G401.6 (cell line): ENCODE results near the gene LRRC73.
"Not testable (repeated sequence)": the region's sequence is repeated elsewhere in the genome, so short reads cannot be mapped to it uniquely, and the experiment has no call there.

Source experiments
- FAIRE-seq: peaks from 2 replicates; lab custom pipeline; 2012; peaks lifted over from hg19 to GRCh38; lab: Jason Lieb, UNC

LRRC73 gene

DNA sequence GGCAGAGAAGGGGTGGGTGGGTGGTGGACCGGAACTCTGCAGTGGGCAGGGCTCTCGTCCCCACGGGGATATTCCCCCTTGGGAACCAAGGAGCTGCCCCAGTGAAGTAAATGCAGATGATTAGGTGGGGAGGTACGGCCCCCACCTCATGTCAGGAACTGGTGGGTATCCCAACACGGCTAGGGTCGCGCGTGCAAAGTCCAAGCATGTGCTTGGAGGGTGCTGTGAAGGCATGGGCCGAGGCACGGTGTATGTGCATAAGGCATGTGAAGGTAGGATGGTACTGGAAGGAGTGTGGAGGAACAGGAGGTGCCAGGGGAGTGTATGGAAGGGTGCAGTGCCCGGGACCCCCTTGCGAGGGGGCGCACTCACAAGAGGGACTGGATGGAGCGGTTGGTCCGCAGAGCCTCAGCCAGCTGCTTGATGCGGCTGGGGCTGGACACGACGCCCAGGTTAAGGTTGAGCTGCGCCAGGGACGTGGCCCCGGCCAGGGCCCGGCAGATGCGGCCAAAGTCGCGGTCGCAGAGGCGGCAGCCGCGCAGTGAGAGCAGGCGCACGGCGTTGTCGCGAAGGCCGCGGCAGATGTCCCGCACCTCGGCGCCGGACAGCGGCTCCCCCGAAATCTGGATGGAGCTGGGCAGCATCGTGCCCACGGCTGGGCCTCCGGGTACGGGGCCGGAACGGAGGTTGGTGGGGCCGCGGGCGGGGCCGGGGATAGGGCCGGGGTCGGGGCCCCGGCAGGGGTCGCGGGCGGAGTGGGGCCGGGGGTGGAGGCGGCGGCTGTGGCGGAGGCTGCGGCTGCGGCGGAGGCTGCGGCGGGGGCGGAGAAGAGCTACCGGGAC lies 783 bp downstream of the LRRC73 start:
- no peak for FAIRE-seq

DNA sequence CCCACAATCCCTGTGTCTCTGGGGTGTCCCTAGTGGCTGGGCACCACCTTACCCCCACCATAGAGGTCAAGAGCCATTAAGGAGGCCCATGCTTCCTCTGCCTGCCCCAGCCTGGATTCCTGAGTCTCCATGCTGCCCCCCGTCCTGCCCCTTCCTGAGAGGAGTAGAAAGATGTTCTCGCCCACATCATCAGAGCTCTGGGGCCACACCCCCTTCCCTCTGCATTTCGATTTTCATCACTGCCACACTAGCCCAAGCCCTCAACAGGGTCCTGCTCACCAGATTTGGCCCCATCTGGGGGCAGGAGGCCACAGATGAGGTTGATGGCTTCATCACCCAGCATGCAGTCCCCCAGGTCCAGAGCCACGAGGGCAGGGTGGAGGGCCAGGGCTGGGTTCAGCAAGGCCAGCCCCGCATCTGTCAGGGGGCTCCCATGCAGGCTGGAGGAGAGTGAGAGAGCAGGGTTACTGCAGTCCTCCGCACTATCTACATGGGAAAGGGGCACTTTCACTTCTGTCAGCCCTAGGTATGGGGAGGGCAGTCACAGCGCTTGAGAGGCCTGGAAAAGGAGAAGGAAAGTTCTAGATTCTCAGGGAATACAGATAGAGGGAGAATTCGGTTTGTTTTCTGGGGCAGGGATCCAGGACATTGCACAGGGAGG lies 1.5 kb downstream of the LRRC73 start:
- FAIRE-seq = no peak

GRCh38 chr6:43506667-43507471 lies 3.3 kb downstream of the LRRC73 start:
- FAIRE-seq = peak; percentile 92

GRCh38 chr6:43506171-43506570 lies 4.0 kb downstream of the LRRC73 start:
- FAIRE-seq = no peak

GRCh38 chr6:43505718-43506117 lies 4.4 kb downstream of the LRRC73 start:
- no peak for FAIRE-seq

DNA sequence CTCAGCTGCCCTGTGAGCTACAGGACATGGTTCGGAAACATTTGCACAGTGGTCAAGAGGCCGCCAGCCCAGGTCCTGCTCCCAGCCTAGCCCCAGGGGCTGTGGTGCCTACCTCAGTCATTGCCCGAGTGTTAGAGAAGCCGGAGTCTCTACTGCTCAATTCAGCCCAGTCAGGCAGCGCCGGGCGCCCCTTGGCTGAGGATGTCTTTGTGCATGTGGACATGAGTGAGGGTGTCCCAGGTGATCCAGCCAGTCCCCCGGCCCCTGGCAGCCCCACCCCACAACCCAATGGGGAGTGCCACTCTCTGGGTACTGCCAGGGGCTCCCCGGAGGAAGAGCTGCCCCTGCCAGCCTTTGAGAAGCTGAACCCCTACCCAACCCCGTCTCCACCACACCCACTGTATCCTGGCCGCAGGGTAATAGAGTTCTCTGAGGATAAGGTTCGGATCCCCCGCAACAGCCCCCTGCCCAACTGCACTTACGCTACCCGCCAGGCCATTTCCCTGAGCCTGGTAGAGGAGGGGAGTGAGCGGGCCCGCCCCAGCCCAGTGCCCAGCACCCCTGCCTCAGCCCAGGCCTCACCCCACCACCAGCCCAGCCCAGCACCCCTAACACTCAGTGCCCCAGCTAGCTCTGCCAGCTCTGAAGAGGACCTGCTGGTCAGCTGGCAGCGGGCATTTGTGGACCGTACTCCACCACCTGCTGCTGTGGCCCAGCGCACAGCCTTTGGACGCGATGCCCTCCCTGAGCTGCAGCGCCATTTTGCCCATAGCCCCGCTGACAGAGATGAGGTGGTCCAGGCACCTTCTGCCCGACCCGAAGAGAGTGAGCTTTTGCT lies 5.2 kb downstream of the LRRC73 start:
- no peak for FAIRE-seq

- no peak for FAIRE-seq
Measured at GRCh38 chr6:43503443-43503842, 6.7 kb downstream of the LRRC73 start.

GRCh38 chr6:43502666-43503065 lies 7.5 kb downstream of the LRRC73 start:
- FAIRE-seq = no peak

DNA sequence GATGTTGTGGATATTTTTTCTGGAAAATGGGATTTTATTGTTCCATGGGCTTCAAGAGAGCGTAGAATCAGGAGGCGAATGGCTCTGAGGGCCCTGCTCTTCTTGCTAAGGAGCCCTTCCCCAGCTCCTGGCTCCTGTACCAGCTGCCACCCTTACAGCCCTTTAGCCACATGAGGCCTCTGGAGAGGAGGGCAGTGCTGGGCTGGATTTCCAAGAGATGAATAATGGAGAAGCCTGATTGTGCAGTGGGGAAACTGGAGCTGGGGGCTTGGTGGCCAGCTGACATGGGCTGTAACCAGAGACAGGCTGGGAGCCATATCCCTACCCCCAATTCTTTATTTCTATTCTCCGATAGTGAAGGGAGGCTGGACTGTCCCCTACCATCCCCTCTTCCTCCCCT lies 9.2 kb downstream of the LRRC73 start:
- FAIRE-seq = no peak

DNA sequence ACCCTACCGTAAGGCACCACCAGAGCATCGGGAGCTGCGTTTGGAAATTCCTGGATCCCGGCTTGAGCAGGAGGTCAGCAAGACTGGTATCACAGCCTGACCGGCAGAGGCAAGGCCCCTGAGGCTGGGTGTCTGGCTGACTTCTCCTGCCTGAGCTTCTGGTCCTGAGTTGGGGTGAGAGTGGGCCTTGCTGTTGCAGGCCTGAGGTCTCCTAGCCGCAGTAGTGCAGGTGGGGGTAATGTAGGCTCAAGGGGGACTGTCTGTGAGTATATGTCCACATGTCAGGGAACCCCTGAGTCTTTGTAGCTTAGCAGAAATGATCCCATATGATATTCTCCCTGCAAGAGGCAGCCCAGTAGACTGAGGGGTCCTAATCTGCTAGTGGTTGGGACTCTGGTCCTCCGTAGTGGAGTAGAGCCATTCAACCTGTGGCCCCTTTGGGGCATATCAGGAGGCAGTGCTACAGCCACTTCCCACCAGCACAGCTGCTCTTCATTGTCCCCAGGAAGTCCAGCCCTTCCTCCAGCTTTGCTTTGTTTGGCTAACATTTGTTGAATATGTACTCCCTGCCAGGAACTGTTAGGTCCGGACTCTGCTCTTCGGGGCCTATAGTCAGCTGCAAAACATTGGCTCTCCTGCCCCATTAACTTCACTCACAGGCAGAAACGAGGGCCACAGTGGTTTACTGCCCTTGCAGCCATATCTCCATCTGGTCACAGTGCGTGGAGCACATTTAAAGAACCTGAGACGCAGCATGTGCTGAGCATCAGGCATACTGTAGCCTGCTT lies 10.9 kb downstream of the LRRC73 start:
- no peak for FAIRE-seq

GRCh38 chr6:43498291-43498690 lies 11.9 kb downstream of the LRRC73 start:
- not testable (repeated sequence) for FAIRE-seq

DNA sequence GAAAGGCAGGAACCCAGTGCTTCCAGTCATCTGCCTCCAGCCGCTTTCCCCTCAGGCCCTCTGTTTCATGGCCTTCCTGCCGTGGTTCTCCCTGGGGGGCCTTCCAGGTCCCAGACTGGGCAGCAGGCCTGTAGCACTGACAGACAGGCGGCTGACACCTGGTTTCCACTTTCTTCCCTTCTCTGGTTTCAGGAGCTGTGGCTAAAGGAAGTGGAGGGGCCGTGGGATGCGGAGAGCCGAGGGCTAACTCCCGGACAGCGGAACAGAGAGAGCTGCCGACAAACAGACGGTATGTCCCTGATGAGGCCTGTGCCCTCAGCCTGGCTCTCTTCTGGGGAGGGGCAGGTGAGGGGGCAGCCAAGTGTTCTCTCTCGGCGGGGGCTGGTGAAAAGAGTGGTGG lies 12.5 kb downstream of the LRRC73 start:
- FAIRE-seq = no peak

DNA sequence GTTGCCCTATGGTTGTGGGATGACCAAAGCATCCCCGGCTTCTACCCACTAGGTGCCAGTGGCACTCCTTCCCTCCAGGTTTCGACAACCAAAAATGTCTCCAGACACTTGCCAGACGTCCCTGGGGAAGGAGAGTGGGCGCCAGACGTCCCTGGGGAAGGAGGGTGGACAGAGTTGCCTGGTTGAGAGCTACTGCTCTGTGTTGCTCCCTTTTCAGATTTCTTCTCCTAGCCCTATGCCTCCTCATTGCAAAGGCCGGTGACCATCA lies 13.1 kb downstream of the LRRC73 start:
- no peak for FAIRE-seq

- no peak for FAIRE-seq
Measured at GRCh38 chr6:43496370-43497128, 13.6 kb downstream of the LRRC73 start.

DNA sequence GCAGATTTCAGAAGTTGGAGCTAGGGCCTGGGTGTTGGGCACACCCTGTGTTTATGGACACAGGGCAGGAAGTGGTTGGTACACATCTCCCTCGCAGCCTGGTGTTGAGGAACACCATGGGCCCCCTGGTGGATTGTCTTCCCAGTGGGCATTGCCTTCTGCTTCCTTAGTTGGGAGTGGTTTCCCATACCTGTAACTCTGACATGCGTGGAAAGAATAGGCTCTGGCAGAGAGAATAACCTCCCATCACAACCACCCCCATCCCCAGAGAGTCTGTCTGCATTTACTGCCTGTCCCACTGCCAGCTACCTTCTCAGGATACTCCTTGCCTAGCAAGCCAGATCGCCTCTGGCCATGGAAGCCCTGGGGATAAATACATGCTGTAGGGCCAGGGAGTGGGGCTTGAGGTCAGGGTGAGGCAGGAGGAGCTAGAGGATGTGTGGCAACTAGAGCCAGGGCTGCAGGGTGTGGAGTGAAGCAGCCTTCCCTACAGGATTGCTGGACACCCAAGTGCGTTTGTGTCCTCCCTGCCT lies 14.7 kb downstream of the LRRC73 start:
- no peak for FAIRE-seq

- FAIRE-seq = no peak
Measured at GRCh38 chr6:43494766-43495165, 15.4 kb downstream of the LRRC73 start.

GRCh38 chr6:43494321-43494720 lies 15.8 kb downstream of the LRRC73 start:
- FAIRE-seq = no peak

DNA sequence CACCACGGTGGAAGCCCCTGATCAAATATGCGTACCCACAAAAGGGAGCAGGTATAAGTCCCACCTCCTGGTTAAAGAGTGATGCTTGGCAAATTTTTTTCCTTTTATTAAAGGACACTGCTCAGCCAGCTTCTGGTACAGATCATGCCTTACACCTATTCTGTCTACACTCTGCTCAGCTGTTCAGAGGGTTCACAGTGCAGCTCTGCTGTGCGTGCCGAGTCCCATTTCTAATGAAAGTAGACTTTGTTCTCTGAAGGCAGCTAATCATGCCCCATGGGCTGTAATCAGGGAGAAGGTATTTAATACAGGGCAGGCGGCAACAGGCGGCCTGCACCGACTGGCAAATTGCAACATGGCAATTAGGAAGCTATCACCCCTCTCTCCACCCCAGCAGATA lies 16.3 kb downstream of the LRRC73 start:
- no peak for FAIRE-seq

DNA sequence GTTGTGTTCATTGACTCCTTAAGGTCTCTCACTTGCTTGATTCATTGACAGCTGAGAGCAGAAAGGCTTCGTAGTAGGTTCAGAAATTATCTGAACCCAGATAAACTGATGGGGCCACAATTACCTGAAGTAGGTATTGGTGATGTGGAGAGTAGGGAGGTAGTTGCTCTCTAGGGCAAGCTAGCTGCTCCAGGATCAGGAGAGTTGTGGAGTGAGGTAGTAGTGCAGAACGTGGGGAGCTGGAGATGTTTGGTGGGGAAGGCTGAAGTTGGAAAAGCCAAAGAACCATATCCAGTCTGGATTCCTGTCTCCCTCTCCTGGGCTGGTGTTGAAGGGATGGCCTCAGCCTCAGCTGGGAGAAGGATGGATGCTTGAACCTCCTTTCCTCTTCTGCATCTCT lies 16.9 kb downstream of the LRRC73 start:
- FAIRE-seq = no peak

- no peak for FAIRE-seq
Measured at GRCh38 chr6:43492673-43493072, 17.5 kb downstream of the LRRC73 start.
